NCI-H2227 treated with DMSO at 0.1 percent for 48 hours (cell line): ENCODE data around the gene HOXB1.
"Not testable (repeated sequence)": the region's sequence is repeated elsewhere in the genome, so short reads cannot be mapped to it uniquely, and the experiment has no call there.

ENCODE experiments used
- DNase-seq: peaks from one replicate; lab custom pipeline; 2025; lab: John Stamatoyannopoulos, UW

HOXB1 gene

GRCh38 chr17:48519427-48519826, 11.4 kb downstream of the HOXB1 start:
- DNase-seq = no peak

- DNase-seq = no peak
These were observed 13.3 kb downstream of the HOXB1 start for GRCh38 chr17:48517478-48517877.

GRCh38 chr17:48515925-48516900, 14.6 kb downstream of the HOXB1 start:
- no peak for DNase-seq

GRCh38 chr17:48514477-48514876, 16.3 kb downstream of the HOXB1 start:
- DNase-seq = no peak

GRCh38 chr17:48513666-48514455, 16.9 kb downstream of the HOXB1 start:
- no peak for DNase-seq

- no peak for DNase-seq
These were observed 17.7 kb downstream of the HOXB1 start for GRCh38 chr17:48513097-48513496.

GRCh38 chr17:48510761-48511604, 19.8 kb downstream of the HOXB1 start:
- DNase-seq = no peak

- no peak for DNase-seq
These were observed 20.4 kb downstream of the HOXB1 start for GRCh38 chr17:48510381-48510760.

- not testable (repeated sequence) for DNase-seq
These were observed 21.1 kb downstream of the HOXB1 start for GRCh38 chr17:48509708-48510107.

GRCh38 chr17:48506246-48506645, 24.6 kb downstream of the HOXB1 start:
- DNase-seq = no peak

- no peak for DNase-seq
These were observed 25.0 kb downstream of the HOXB1 start for GRCh38 chr17:48505788-48506187.

GRCh38 chr17:48504953-48505352, 25.9 kb downstream of the HOXB1 start:
- no peak for DNase-seq

GRCh38 chr17:48503747-48504146, 27.1 kb downstream of the HOXB1 start:
- no peak for DNase-seq

GRCh38 chr17:48502901-48503300, 27.9 kb downstream of the HOXB1 start:
- no peak for DNase-seq

GRCh38 chr17:48502312-48502711, 28.5 kb downstream of the HOXB1 start:
- no peak for DNase-seq

GRCh38 chr17:48500435-48501426, 30.1 kb downstream of the HOXB1 start:
- DNase-seq = peak; percentile 58

GRCh38 chr17:48499735-48500434, 30.9 kb downstream of the HOXB1 start:
- DNase-seq = peak; percentile 56

- no peak for DNase-seq
These were observed 31.6 kb downstream of the HOXB1 start for GRCh38 chr17:48499248-48499647.

GRCh38 chr17:48498164-48498850, 32.5 kb downstream of the HOXB1 start:
- no peak for DNase-seq

GRCh38 chr17:48497103-48497502, 33.7 kb downstream of the HOXB1 start:
- no peak for DNase-seq
